ENCODE data around the gene NCOR1. TPM values are rescaled to one million over a fixed set of nuclear protein-coding genes. Genes with fewer than 3 reads are reported as not detected.

NCOR1 gene
- total RNA-seq, 1 donor from 2014 or later: 137 TPM

- H3K9me3 ChIP-seq: no peaks in the 10 kb centered on the region
These were observed 32.3 kb upstream of the NCOR1 start for GRCh38 chr17:16247586-16247984.

GRCh38 chr17:16243801-16244567 lies 28.6 kb upstream of the NCOR1 start:
- intact Hi-C loops (cut with DNase I): no loop called here
- no peaks in the 10 kb centered on the region for H3K4me1 ChIP-seq
- no peak overlapping the region for H3K4me3 ChIP-seq
- ATAC-seq (no peak), DNase-seq (no peak)
- H3K27ac ChIP-seq: no peak overlapping the region
- no peaks in the 10 kb centered on the region for H3K36me3 ChIP-seq
- TF ChIP-seq CTCF (IDR thresholded peaks at IDR 0.05): no peak
- H3K27me3 ChIP-seq (ENCODE audit: low read depth): no peaks in the 10 kb centered on the region
- H3K9me3 ChIP-seq: no peaks in the 10 kb centered on the region

More at GRCh38 chr17:16247586-16247984, 32.3 kb upstream of the NCOR1 start:
- no peaks in the 10 kb centered on the region for H3K27me3 ChIP-seq (ENCODE audit: low read depth)
- intact Hi-C loops (cut with DNase I): no loop called here
- no peak for TF ChIP-seq CTCF (IDR thresholded peaks at IDR 0.05)
- no peak overlapping the region for H3K27ac ChIP-seq
- DNase-seq: no peak
- H3K36me3 ChIP-seq: no peaks in the 10 kb centered on the region
- no peak for ATAC-seq
- no peak overlapping the region for H3K4me3 ChIP-seq
- no peaks in the 10 kb centered on the region for H3K4me1 ChIP-seq

GRCh38 chr17:16243385-16243784 lies 28.1 kb upstream of the NCOR1 start:
- Histone ChIP-seq H3K9me3 (no peaks in the 10 kb centered on the region), H3K4me1 (no peaks in the 10 kb centered on the region), H3K4me3 (no peak overlapping the region), H3K27ac (no peak overlapping the region), H3K27me3 (ENCODE audit: low read depth) (no peaks in the 10 kb centered on the region), H3K36me3 (no peaks in the 10 kb centered on the region)
- ATAC-seq (no peak), DNase-seq (no peak)
- intact Hi-C loops (cut with DNase I): no loop called here
- no peak for TF ChIP-seq CTCF (IDR thresholded peaks at IDR 0.05)

- Histone ChIP-seq H3K27me3 (ENCODE audit: low read depth) (no peaks in the 10 kb centered on the region), H3K27ac (no peak overlapping the region), H3K9me3 (no peaks in the 10 kb centered on the region), H3K4me3 (no peak overlapping the region), H3K36me3 (no peaks in the 10 kb centered on the region), H3K4me1 (no peaks in the 10 kb centered on the region)
- ATAC-seq (no peak), DNase-seq (no peak)
- intact Hi-C loops (cut with DNase I): no loop called here
- no peak for TF ChIP-seq CTCF (IDR thresholded peaks at IDR 0.05)
These were observed 26.6 kb upstream of the NCOR1 start for GRCh38 chr17:16241906-16242399.

GRCh38 chr17:16239931-16240330 lies 24.6 kb upstream of the NCOR1 start:
- DNase-seq: no peak
- H3K4me1 ChIP-seq: no peaks in the 10 kb centered on the region
- H3K27me3 ChIP-seq (ENCODE audit: low read depth): no peaks in the 10 kb centered on the region
- TF ChIP-seq CTCF (IDR thresholded peaks at IDR 0.05): no peak
- no peak overlapping the region for H3K4me3 ChIP-seq
- no peak overlapping the region for H3K27ac ChIP-seq
- ATAC-seq: no peak
- H3K36me3 ChIP-seq: peaks cover 4% of the 10 kb centered on the region
- H3K9me3 ChIP-seq: no peaks in the 10 kb centered on the region
- intact Hi-C loops (cut with DNase I): no loop called here
